Measurements from ENCODE around the gene HELB. TPM values are rescaled to one million over a fixed set of nuclear protein-coding genes. Genes with fewer than 3 reads are reported as not detected.
"Not testable (repeated sequence)": the region's sequence is repeated elsewhere in the genome, so short reads cannot be mapped to it uniquely, and the experiment has no call there.

HELB gene
- total RNA-seq, 2 donors from 2014 or later, result 1.4 to 2.2 TPM

- ATAC-seq (no peak), DNase-seq (no peak)
- intact Hi-C loops (cut with DNase I), result no loop called here
Observed at GRCh38 chr12:66290716-66291200, 11.5 kb upstream of the HELB start.

GRCh38 chr12:66296176-66296683 lies 6.1 kb upstream of the HELB start:
- intact Hi-C loops (cut with DNase I), result no loop called here
- ATAC-seq (no peak), DNase-seq (no peak)

- DNase-seq (no peak), ATAC-seq (no peak)
- intact Hi-C loops (cut with DNase I), result no loop called here
Observed at GRCh38 chr12:66297080-66297479, 5.2 kb upstream of the HELB start.

GRCh38 chr12:66297923-66298322 lies 4.4 kb upstream of the HELB start:
- DNase-seq (no peak), ATAC-seq (no peak)
- intact Hi-C loops (cut with DNase I), result no loop called here

- no peak for ATAC-seq
- no peak for DNase-seq
- intact Hi-C loops (cut with DNase I), result loop anchor here in 1 of 2 donors (10.0 kb wide), 1 partner anchor 138 kb away; the partner anchor contains the start of gene TMBIM4
Observed at GRCh38 chr12:66302827-66303169, 505 bp downstream of the HELB start.

GRCh38 chr12:66303316-66303804 lies 1.1 kb downstream of the HELB start:
- not testable (repeated sequence) for DNase-seq, ATAC-seq
- intact Hi-C loops (cut with DNase I), result loop anchor here in 1 of 2 donors (10.0 kb wide), 1 partner anchor 139 kb away; the partner anchor contains the start of gene TMBIM4

- DNase-seq, result no peak
- intact Hi-C loops (cut with DNase I), result loop anchor here in 1 of 2 donors (10.0 kb wide), 1 partner anchor 140 kb away; the partner anchor contains the start of gene TMBIM4
Observed at GRCh38 chr12:66304296-66304900, 2.1 kb downstream of the HELB start.

GRCh38 chr12:66309606-66310005 lies 7.3 kb downstream of the HELB start:
- ATAC-seq (no peak), DNase-seq (no peak)
- intact Hi-C loops (cut with DNase I), result loop anchor here in 1 of 2 donors (10.0 kb wide), 1 partner anchor 145 kb away; the partner anchor contains the start of gene TMBIM4

More at GRCh38 chr12:66304296-66304900, 2.1 kb downstream of the HELB start:
- no peak for ATAC-seq

GRCh38 chr12:66312189-66312588 lies 9.9 kb downstream of the HELB start:
- ATAC-seq (no peak), DNase-seq (no peak)
- intact Hi-C loops (cut with DNase I), result no loop called here

- DNase-seq (no peak), ATAC-seq (no peak)
- intact Hi-C loops (cut with DNase I), result no loop called here
Observed at GRCh38 chr12:66314278-66314677, 12.0 kb downstream of the HELB start.

GRCh38 chr12:66319266-66319954 lies 17.1 kb downstream of the HELB start:
- intact Hi-C loops (cut with DNase I), result no loop called here
- no peak for ATAC-seq
- DNase-seq, result no peak

- no peak for DNase-seq
- no peak for ATAC-seq
- intact Hi-C loops (cut with DNase I), result no loop called here
Observed at GRCh38 chr12:66320996-66321395, 18.7 kb downstream of the HELB start.

GRCh38 chr12:66321435-66321834 lies 19.1 kb downstream of the HELB start:
- intact Hi-C loops (cut with DNase I), result no loop called here
- no peak for DNase-seq
- ATAC-seq, result no peak

GRCh38 chr12:66323017-66323416 lies 20.7 kb downstream of the HELB start:
- DNase-seq (no peak), ATAC-seq (peak; percentile 19 to 53)
- intact Hi-C loops (cut with DNase I), result no loop called here

- DNase-seq, result no peak
- peak in 1 of 2 donors; percentile 65 for ATAC-seq
- intact Hi-C loops (cut with DNase I), result no loop called here
Observed at GRCh38 chr12:66329941-66330340, 27.6 kb downstream of the HELB start.

- ATAC-seq (no peak), DNase-seq (no peak)
- intact Hi-C loops (cut with DNase I), result no loop called here
Observed at GRCh38 chr12:66331016-66331415, 28.7 kb downstream of the HELB start.

- ATAC-seq, result peak; percentile 47 to 79
- no peak for DNase-seq
- intact Hi-C loops (cut with DNase I), result no loop called here
Observed at GRCh38 chr12:66331814-66332213, 29.5 kb downstream of the HELB start.

GRCh38 chr12:66335746-66336145 lies 33.5 kb downstream of the HELB start:
- no peak for ATAC-seq
- intact Hi-C loops (cut with DNase I), result no loop called here
- no peak for DNase-seq

- intact Hi-C loops (cut with DNase I), result no loop called here
- ATAC-seq, result no peak
Observed at GRCh38 chr12:66337381-66338010, 35.2 kb downstream of the HELB start.

GRCh38 chr12:66340131-66340530 lies 37.8 kb downstream of the HELB start:
- intact Hi-C loops (cut with DNase I), result no loop called here
- no peak for ATAC-seq
- DNase-seq, result no peak

More at GRCh38 chr12:66337381-66338010, 35.2 kb downstream of the HELB start:
- DNase-seq, result no peak

Data from left cardiac atrium (tissue), 4 donors.